ENCODE measurements around the gene ABI3. TPM values are rescaled to one million over a fixed set of nuclear protein-coding genes. Genes with fewer than 3 reads are reported as not detected.

The ABI3 gene
- total RNA-seq, 1 donor from 2014 or later, result 0.77 TPM

DNA sequence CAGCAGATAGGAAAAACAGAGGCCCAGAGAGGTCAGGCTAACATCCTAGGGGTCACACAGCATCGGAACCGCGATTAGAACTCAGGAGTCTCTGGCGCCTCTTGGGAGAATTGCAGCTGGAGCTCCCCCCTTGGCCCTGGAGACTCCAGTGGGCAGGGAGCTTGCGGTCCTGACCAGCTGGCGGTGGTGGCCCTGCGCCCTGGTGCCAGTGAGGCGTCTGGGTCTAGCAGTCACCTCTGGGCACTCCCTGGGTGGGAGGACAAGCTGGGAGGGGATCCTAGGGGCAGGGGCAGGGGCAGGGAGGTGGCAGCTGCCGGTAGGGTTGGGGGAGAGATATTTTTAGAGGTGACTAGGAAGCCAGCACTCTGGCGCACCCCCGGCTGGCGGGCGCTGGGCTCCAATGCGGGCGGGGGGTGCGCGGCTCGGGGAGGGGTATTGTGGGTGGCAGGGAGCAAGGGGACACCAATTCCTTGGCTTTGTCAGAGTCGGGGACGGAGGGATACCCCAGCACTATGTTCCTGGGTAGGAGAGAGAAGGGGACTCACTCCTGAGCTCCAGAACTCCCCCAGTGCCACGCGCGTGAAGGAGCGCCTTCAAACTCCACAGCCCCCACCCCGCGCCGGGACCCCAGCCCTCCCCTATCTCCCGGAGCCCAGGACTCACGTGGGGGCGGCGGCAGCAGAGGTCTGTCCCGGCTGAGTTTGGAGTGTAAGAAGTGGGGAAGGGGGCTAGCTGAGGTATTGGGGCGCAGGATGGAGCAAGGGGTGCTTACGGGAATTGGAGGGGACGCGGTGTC, 19.5 kb downstream of the ABI3 start:
- H3K36me3 ChIP-seq (ENCODE audit: insufficient read depth, low read length), result no peaks in the 10 kb centered on the region
- DNase-seq (ENCODE audit: low read depth) (no peak), FAIRE-seq (no peak)
- peak overlapping the region; percentile 70 for H3K9ac ChIP-seq (ENCODE audit: low read length)
- Mint-ChIP-seq H3K36me3 (ENCODE audit: low read depth, unreplicated experiment) (peaks cover 2% of the 10 kb centered on the region), H3K4me1 (ENCODE audit: low read depth, unreplicated experiment) (peaks cover 8% of the 10 kb centered on the region), H3K27ac (ENCODE audit: unreplicated experiment) (peak overlapping the region; percentile 62), H3K9me3 (ENCODE audit: unreplicated experiment) (no peaks in the 10 kb centered on the region), H3K27me3 (ENCODE audit: low read depth, unreplicated experiment) (peaks cover 48% of the 10 kb centered on the region), H3K4me3 (ENCODE audit: unreplicated experiment) (peak overlapping the region; percentile 83)
- peaks cover 4% of the 10 kb centered on the region for H3K4me1 ChIP-seq (ENCODE audit: insufficient read depth, low read length)
- H4K20me1 ChIP-seq (ENCODE audit: insufficient read depth, low read length), result peaks cover 11% of the 10 kb centered on the region
- peak overlapping the region; percentile 79 for H3K4me3 ChIP-seq (ENCODE audit: insufficient read depth, low read depth, low read length)
- H3K4me2 ChIP-seq (ENCODE audit: low read length), result peak overlapping the region; percentile 98
- TF ChIP-seq EZH2 (IDR thresholded peaks at IDR 0.05; ENCODE audit: insufficient read depth, low read length), result no peak
- TF ChIP-seq, protein P1, sequence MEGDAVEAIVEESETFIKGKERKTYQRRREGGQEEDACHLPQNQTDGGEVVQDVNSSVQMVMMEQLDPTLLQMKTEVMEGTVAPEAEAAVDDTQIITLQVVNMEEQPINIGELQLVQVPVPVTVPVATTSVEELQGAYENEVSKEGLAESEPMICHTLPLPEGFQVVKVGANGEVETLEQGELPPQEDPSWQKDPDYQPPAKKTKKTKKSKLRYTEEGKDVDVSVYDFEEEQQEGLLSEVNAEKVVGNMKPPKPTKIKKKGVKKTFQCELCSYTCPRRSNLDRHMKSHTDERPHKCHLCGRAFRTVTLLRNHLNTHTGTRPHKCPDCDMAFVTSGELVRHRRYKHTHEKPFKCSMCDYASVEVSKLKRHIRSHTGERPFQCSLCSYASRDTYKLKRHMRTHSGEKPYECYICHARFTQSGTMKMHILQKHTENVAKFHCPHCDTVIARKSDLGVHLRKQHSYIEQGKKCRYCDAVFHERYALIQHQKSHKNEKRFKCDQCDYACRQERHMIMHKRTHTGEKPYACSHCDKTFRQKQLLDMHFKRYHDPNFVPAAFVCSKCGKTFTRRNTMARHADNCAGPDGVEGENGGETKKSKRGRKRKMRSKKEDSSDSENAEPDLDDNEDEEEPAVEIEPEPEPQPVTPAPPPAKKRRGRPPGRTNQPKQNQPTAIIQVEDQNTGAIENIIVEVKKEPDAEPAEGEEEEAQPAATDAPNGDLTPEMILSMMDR (IDR thresholded peaks at IDR 0.05; ENCODE audit: insufficient read depth, low read depth, low read length), result no peak
- H3K9me3 ChIP-seq (ENCODE audit: insufficient read depth, low read depth, low read length), result no peaks in the 10 kb centered on the region
- no peaks in the 10 kb centered on the region for H3K79me2 ChIP-seq (ENCODE audit: insufficient read depth, low read length)
- no peak overlapping the region for H3K27ac ChIP-seq (ENCODE audit: low read depth, low read length)
- H3K27me3 ChIP-seq (ENCODE audit: insufficient read depth, low read length), result peaks cover 23% of the 10 kb centered on the region
- H2AFZ ChIP-seq (ENCODE audit: low read depth, low read length), result peak overlapping the region; percentile 99

DNA sequence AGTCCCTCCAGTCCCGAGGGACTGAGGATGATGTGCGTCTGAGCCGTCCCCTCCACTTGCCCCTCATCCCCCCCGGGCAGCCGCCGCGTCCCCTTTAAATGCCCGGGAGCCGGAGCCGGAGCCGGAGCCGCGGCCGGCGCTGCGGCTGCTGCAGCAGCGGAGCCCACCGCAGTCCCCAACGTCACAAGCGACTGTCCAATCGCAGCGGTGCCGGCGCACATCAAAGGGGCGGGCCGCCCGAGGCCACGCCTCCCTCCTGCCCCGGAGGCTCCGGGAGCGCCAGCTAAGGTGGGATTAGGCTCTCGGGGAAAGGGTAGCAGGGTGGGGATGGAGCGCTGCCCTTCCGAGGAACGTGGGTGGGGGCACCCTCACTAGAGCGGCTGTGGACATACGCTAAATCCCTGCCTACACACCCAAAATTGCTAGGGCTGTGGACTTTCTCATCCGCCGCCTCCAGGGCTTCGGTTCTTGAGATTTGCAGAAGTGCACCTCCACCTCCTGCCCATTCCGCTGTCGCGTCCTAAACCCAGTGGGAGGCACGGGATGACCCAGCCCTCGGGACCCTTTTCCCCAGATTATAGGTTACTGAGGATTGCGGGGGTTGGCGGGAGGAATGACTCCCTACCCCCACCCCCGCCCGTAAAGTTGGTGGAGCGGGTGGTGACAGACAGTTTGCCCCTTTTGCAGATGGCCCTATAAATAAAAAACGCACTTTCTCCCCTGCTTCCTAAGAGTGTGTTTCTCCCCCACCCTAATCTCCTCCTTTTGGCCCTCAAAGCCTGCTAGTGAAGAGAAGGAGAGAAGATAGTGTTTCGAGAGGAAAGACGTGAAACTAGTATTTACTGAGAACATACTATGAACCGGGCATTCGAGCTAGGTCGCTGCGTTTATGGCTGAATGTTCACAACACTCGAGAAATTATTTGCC, 20.4 kb downstream of the ABI3 start, which contains the start of gene PHOSPHO1:
Gene PHOSPHO1 (minus strand): TSS at position 152 of the 927 bp plus-strand sequence. CDS start 4,096 bp downstream, outside the sequence.
- H3K9me3 ChIP-seq (ENCODE audit: insufficient read depth, low read depth, low read length), result no peaks in the 10 kb centered on the region
- Mint-ChIP-seq H3K4me1 (ENCODE audit: low read depth, unreplicated experiment) (peaks cover 8% of the 10 kb centered on the region), H3K4me3 (ENCODE audit: unreplicated experiment) (peak within 1 kb of the TSS; percentile 83), H3K36me3 (ENCODE audit: low read depth, unreplicated experiment) (no peaks in the 10 kb centered on the region), H3K27ac (ENCODE audit: unreplicated experiment) (peak within 1 kb of the TSS; percentile 62), H3K9me3 (ENCODE audit: unreplicated experiment) (no peaks in the 10 kb centered on the region), H3K27me3 (ENCODE audit: low read depth, unreplicated experiment) (peaks cover 43% of the 10 kb centered on the region)
- H3K4me1 ChIP-seq (ENCODE audit: insufficient read depth, low read length), result peaks cover 4% of the 10 kb centered on the region
- H3K9ac ChIP-seq (ENCODE audit: low read length), result peak within 1 kb of the TSS; percentile 70
- peak within 1 kb of the TSS; percentile 79 for H3K4me3 ChIP-seq (ENCODE audit: insufficient read depth, low read depth, low read length)
- H2AFZ ChIP-seq (ENCODE audit: low read depth, low read length), result peak within 1 kb of the TSS; percentile 99
- H3K27ac ChIP-seq (ENCODE audit: low read depth, low read length), result no peak within 1 kb of the TSS
- no peaks in the 10 kb centered on the region for H3K36me3 ChIP-seq (ENCODE audit: insufficient read depth, low read length)
- H3K27me3 ChIP-seq (ENCODE audit: insufficient read depth, low read length), result peaks cover 17% of the 10 kb centered on the region
- peak within 1 kb of the TSS; percentile 98 for H3K4me2 ChIP-seq (ENCODE audit: low read length)
- FAIRE-seq, result no peak
- no peak for TF ChIP-seq EZH2 (IDR thresholded peaks at IDR 0.05; ENCODE audit: insufficient read depth, low read length)
- TF ChIP-seq, protein P1 (IDR thresholded peaks at IDR 0.05; ENCODE audit: insufficient read depth, low read depth, low read length), result no peak
- peaks cover 4% of the 10 kb centered on the region for H4K20me1 ChIP-seq (ENCODE audit: insufficient read depth, low read length)
- H3K79me2 ChIP-seq (ENCODE audit: insufficient read depth, low read length), result no peaks in the 10 kb centered on the region
- peak; percentile 56 for DNase-seq (ENCODE audit: low read depth)
